WTC11 (cell line): ENCODE results near the gene GBP5. TPM values are rescaled to one million over a fixed set of nuclear protein-coding genes. Genes with fewer than 3 reads are reported as not detected.

Experiments
- ATAC-seq: fragments of 200-7000 bp; cut with Tn5 transposase; 2 replicates; pipeline ENCODE4 v1.10.0; 2021; ENCODE audit warnings: mild to moderate bottlenecking, moderate library complexity
- CTCF ChIA-PET: fragments of 300-600 bp; sonication (Branson Sonifier 250); formaldehyde crosslinking; loops from one replicate; lab custom pipeline; 2021; ENCODE audit warnings: antibody characterized with exemption; lab: Charles Lee
- POLR2A ChIA-PET: fragments of 350-600 bp; sonication (Branson Sonifier 250); formaldehyde crosslinking; loops from one replicate; lab custom pipeline; 2021; ENCODE audit warnings: antibody characterized with exemption; lab: Charles Lee
- DNase-seq: peaks from one replicate; pipeline ENCODE4 v3.0.0; 2021; ENCODE audit warnings: low spot score
- H3K27ac Mint-ChIP-seq: 2 replicates; pipeline ENCODE4 v1.8.0; 2021; ENCODE audit warnings: mixed read lengths
- H3K27me3 Mint-ChIP-seq: 2 replicates; pipeline ENCODE4 v1.8.0; 2021; ENCODE audit warnings: low read depth, mild to moderate bottlenecking, moderate library complexity, mixed read lengths
- H3K36me3 Mint-ChIP-seq: 2 replicates; pipeline ENCODE4 v1.8.0; 2021; ENCODE audit warnings: mixed read lengths
- H3K4me1 Mint-ChIP-seq: 2 replicates; pipeline ENCODE4 v1.8.0; 2022; ENCODE audit warnings: mixed read lengths
- H3K4me3 Mint-ChIP-seq: 2 replicates; pipeline ENCODE4 v1.8.0; 2021; ENCODE audit warnings: mild to moderate bottlenecking, moderate library complexity, mixed read lengths
- H3K9me3 Mint-ChIP-seq: 2 replicates; pipeline ENCODE4 v1.8.0; 2021; ENCODE audit warnings: mixed read lengths
- AFF4 ChIP-seq: sonication (generic); formaldehyde crosslinking; IDR thresholded peaks from 2 replicates; pipeline ENCODE4 v1.8.1; 2023; ENCODE audit warnings: mild to moderate bottlenecking, missing genetic modification reagents, borderline replicate concordance
- CREM ChIP-seq: sonication (generic); formaldehyde crosslinking; IDR thresholded peaks from 2 replicates; pipeline ENCODE4 v1.8.1; 2022; ENCODE audit warnings: mild to moderate bottlenecking, missing genetic modification reagents, moderate library complexity
- E2F1 ChIP-seq: sonication (generic); formaldehyde crosslinking; IDR thresholded peaks from 2 replicates; pipeline ENCODE4 v1.8.0; 2022; ENCODE audit warnings: mild to moderate bottlenecking, missing genetic modification reagents
- ESRRA ChIP-seq: sonication (generic); formaldehyde crosslinking; IDR thresholded peaks from 2 replicates; pipeline ENCODE4 v1.8.1; 2022; ENCODE audit warnings: mild to moderate bottlenecking, missing genetic modification reagents, borderline replicate concordance
- ETV6 ChIP-seq: sonication (generic); formaldehyde crosslinking; IDR thresholded peaks from 2 replicates; pipeline ENCODE4 v1.8.1; 2022; ENCODE audit warnings: mild to moderate bottlenecking, missing genetic modification reagents
- JAZF1 ChIP-seq: fragments of 250-450 bp; sonication (Bioruptor Pico); IDR thresholded peaks from 2 replicates; pipeline ENCODE4 v1.9.0; 2021; ENCODE audit warnings: moderate library complexity, mild to moderate bottlenecking, inconsistent platforms
- MYBL2 ChIP-seq: sonication (generic); formaldehyde crosslinking; IDR thresholded peaks from 2 replicates; pipeline ENCODE4 v1.8.1; 2023; ENCODE audit warnings: mild to moderate bottlenecking, moderate library complexity, missing genetic modification reagents
- PREB ChIP-seq: sonication (generic); formaldehyde crosslinking; IDR thresholded peaks from 2 replicates; pipeline ENCODE4 v1.8.1; 2022; ENCODE audit warnings: mild to moderate bottlenecking, missing genetic modification reagents, moderate library complexity, borderline replicate concordance
- SMAD4 ChIP-seq: sonication (generic); formaldehyde crosslinking; IDR thresholded peaks from 2 replicates; pipeline ENCODE4 v1.8.0; 2022; ENCODE audit warnings: mild to moderate bottlenecking, missing genetic modification reagents
- STAT6 ChIP-seq: sonication (generic); formaldehyde crosslinking; conservative IDR thresholded peaks from 2 replicates; pipeline ENCODE4 v1.8.1; 2023; ENCODE audit warnings: mild to moderate bottlenecking, low read depth, missing genetic modification reagents, moderate library complexity
- TEAD1 ChIP-seq: sonication (generic); formaldehyde crosslinking; IDR thresholded peaks from 2 replicates; pipeline ENCODE4 v1.8.0; 2022; ENCODE audit warnings: mild to moderate bottlenecking, missing genetic modification reagents
- ZBTB21 ChIP-seq: sonication (generic); formaldehyde crosslinking; IDR thresholded peaks from 2 replicates; pipeline ENCODE4 v1.8.1; 2023; ENCODE audit warnings: mild to moderate bottlenecking, missing genetic modification reagents, borderline replicate concordance
- total RNA-seq: library from RNA; stranded (reverse); gene quantifications from 3 replicates; pipeline ENCODE4 v1.2.3, GENCODE V29; 2021
- TF ChIP-seq, protein P1 (sequence below): sonication (generic); formaldehyde crosslinking; IDR thresholded peaks from 2 replicates; pipeline ENCODE4 v1.8.1; 2022; ENCODE audit warnings: low read depth, mild to moderate bottlenecking, moderate library complexity, missing genetic modification reagents, borderline replicate concordance
- TF ChIP-seq, protein P2 (sequence below): sonication (generic); formaldehyde crosslinking; IDR thresholded peaks from 2 replicates; pipeline ENCODE4 v1.8.1; 2022; ENCODE audit warnings: mild to moderate bottlenecking, moderate library complexity, missing genetic modification reagents

Gene GBP5
- total RNA-seq, 1 experiment from 2014 or later: 0.17 TPM

DNA sequence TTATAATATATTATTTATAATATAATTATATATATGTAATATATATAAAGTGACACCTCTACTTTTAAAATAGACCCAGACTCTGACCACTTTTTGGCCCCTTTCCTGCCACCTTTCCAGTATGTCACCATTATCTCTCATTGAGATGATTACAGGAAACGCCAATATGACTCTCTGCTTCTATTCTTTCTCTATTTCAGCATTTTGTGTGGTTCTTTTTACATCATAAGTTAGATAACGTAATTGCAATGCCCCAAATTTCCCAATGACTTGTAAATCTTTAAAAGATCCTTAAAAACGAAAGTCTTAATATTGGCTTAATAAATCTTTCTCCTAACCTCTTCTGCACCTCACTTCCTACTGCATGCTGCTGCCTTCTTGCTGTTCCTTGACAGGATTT lies 8.1 kb upstream of the GBP5 start (continued):
- no peak for TF ChIP-seq PREB
- TF ChIP-seq JAZF1 (CRISPR knock-in tag): no peak
- TF ChIP-seq TEAD1 (CRISPR knock-in tag): no peak
- TF ChIP-seq ZBTB21 (CRISPR knock-in tag): no peak
- TF ChIP-seq SMAD4 (CRISPR knock-in tag): no peak
- TF ChIP-seq, all 79 proteins: peak for 0

DNA sequence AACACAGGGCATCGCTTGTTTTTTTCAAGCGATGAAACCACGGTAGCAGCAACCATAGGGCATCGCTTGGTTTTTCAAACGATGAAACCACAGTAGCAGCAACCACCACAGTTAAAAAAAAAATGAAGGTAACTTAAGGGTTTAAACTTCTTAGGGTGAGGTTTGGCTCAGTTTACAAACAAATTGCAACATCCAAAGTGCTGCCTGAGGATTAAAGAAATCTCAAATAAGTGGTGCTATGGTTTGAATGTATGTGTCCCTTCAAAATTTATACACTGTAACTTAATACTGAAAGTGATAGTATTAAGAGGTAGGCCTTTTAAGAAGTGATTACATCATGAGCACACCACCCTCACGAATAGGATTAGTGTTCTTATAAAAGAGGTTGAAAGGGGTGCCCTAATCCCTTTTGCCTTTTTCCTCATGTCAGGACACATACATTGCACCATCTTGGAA lies 6.4 kb upstream of the GBP5 start:
- DNase-seq: no peak
- ChIA-PET POLR2A (no interaction called here), CTCF (no interaction called here)
- H3K4me1 Mint-ChIP-seq: no peaks in the 10 kb centered on the region
- H3K9me3 Mint-ChIP-seq: peaks cover 11% of the 10 kb centered on the region
- no peaks in the 10 kb centered on the region for H3K36me3 Mint-ChIP-seq
- no peak overlapping the region for H3K27ac Mint-ChIP-seq
- H3K4me3 Mint-ChIP-seq: no peak overlapping the region
- TF ChIP-seq, protein P1, sequence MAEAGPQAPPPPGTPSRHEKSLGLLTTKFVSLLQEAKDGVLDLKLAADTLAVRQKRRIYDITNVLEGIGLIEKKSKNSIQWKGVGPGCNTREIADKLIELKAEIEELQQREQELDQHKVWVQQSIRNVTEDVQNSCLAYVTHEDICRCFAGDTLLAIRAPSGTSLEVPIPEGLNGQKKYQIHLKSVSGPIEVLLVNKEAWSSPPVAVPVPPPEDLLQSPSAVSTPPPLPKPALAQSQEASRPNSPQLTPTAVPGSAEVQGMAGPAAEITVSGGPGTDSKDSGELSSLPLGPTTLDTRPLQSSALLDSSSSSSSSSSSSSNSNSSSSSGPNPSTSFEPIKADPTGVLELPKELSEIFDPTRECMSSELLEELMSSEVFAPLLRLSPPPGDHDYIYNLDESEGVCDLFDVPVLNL (CRISPR knock-in tag): no peak
- no peak for TF ChIP-seq ETV6 (CRISPR knock-in tag)
- TF ChIP-seq, protein P2, sequence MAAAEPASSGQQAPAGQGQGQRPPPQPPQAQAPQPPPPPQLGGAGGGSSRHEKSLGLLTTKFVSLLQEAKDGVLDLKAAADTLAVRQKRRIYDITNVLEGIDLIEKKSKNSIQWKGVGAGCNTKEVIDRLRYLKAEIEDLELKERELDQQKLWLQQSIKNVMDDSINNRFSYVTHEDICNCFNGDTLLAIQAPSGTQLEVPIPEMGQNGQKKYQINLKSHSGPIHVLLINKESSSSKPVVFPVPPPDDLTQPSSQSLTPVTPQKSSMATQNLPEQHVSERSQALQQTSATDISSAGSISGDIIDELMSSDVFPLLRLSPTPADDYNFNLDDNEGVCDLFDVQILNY (CRISPR knock-in tag): no peak
- no peak for TF ChIP-seq CREM (CRISPR knock-in tag)
- TF ChIP-seq MYBL2 (CRISPR knock-in tag): no peak
- no peak for TF ChIP-seq E2F1 (CRISPR knock-in tag)
- no peak for TF ChIP-seq STAT6 (CRISPR knock-in tag)
- no peak for TF ChIP-seq AFF4
- TF ChIP-seq ESRRA (CRISPR knock-in tag): no peak
- TF ChIP-seq, all 79 proteins: peak for 0
- no peak for ATAC-seq
- H3K27me3 Mint-ChIP-seq: no peaks in the 10 kb centered on the region
